NOMO-1 (cell line): ENCODE data around the gene COL6A5.
"Not testable (repeated sequence)": the region's sequence is repeated elsewhere in the genome, so short reads cannot be mapped to it uniquely, and the experiment has no call there.

Source experiments
- DNase-seq, 2 experiments: peaks; one replicate each; lab custom pipeline; 2025; ENCODE audit not compliant: unreplicated experiment in 2 of 2; lab: John Stamatoyannopoulos, UW

Gene COL6A5

GRCh38 chr3:130433306-130433705 lies 87.8 kb downstream of the COL6A5 start:
- no peak for DNase-seq

- DNase-seq = no peak
These were observed 96.8 kb downstream of the COL6A5 start for GRCh38 chr3:130442284-130442683.

GRCh38 chr3:130446840-130447239 lies 101.4 kb downstream of the COL6A5 start:
- DNase-seq = not testable (repeated sequence)

GRCh38 chr3:130448155-130448554 lies 102.7 kb downstream of the COL6A5 start:
- DNase-seq = not testable (repeated sequence)

GRCh38 chr3:130456540-130456939 lies 111.1 kb downstream of the COL6A5 start:
- DNase-seq = no peak

GRCh38 chr3:130457671-130458070 lies 112.2 kb downstream of the COL6A5 start:
- DNase-seq = no peak

- no peak for DNase-seq
These were observed 114.5 kb downstream of the COL6A5 start for GRCh38 chr3:130459944-130460343.

- no peak for DNase-seq
These were observed 116.6 kb downstream of the COL6A5 start for GRCh38 chr3:130462089-130462488.

GRCh38 chr3:130463221-130463620 lies 117.7 kb downstream of the COL6A5 start:
- DNase-seq = no peak

- DNase-seq = no peak
These were observed 120.0 kb downstream of the COL6A5 start for GRCh38 chr3:130465521-130465920.

GRCh38 chr3:130468311-130468710 lies 122.8 kb downstream of the COL6A5 start:
- no peak for DNase-seq

- no peak for DNase-seq
These were observed 124.7 kb downstream of the COL6A5 start for GRCh38 chr3:130470126-130470525.

GRCh38 chr3:130473416-130473815 lies 127.9 kb downstream of the COL6A5 start:
- DNase-seq = no peak

GRCh38 chr3:130480736-130481135 lies 135.3 kb downstream of the COL6A5 start:
- no peak for DNase-seq

GRCh38 chr3:130488288-130488687 lies 142.8 kb downstream of the COL6A5 start:
- DNase-seq = no peak

GRCh38 chr3:130488769-130489450 lies 143.4 kb downstream of the COL6A5 start:
- DNase-seq = no peak

- no peak for DNase-seq
These were observed 144.8 kb downstream of the COL6A5 start for GRCh38 chr3:130490241-130490640.

- no peak for DNase-seq
These were observed 146.0 kb downstream of the COL6A5 start for GRCh38 chr3:130491431-130491830.

GRCh38 chr3:130504701-130505100 lies 159.2 kb downstream of the COL6A5 start:
- DNase-seq = no peak

- no peak for DNase-seq
These were observed 160.6 kb downstream of the COL6A5 start for GRCh38 chr3:130506031-130506430.

GRCh38 chr3:130507746-130508145 lies 162.3 kb downstream of the COL6A5 start:
- no peak for DNase-seq

GRCh38 chr3:130509008-130509407 lies 163.5 kb downstream of the COL6A5 start:
- no peak for DNase-seq

GRCh38 chr3:130514681-130515080 lies 169.2 kb downstream of the COL6A5 start:
- DNase-seq = no peak
